HTERT RPE-1 (cell line): ENCODE data around the gene LGI1.

ENCODE experiments used
- in situ Hi-C: fragments of 300-500 bp; cut with MboI; formaldehyde crosslinking; loops from 4 replicates; pipeline ENCODE4 v1.14.3; 2020; ENCODE audit warnings: low sequenced_read_pairs

The LGI1 gene

DNA sequence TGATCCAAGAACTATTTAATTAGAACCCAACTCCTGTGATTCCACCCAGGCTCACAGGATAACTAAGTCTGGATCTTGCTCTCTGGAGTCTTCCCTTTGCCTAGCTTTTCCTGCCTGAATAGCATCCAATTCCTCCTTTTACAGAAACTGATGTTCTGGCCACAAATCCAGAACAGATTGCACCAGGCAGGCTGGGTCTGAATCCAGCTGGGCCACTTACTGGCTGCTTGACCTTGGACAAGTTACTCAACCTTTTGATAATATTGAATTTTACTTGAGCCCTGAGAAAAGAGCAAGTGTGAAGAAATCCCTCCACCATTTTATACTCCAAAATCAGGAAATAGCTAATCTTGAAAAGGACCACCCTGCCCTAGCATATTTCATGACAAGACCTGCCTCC lies 80.5 kb downstream of the LGI1 start:
- in situ Hi-C loops: no loop called here

DNA sequence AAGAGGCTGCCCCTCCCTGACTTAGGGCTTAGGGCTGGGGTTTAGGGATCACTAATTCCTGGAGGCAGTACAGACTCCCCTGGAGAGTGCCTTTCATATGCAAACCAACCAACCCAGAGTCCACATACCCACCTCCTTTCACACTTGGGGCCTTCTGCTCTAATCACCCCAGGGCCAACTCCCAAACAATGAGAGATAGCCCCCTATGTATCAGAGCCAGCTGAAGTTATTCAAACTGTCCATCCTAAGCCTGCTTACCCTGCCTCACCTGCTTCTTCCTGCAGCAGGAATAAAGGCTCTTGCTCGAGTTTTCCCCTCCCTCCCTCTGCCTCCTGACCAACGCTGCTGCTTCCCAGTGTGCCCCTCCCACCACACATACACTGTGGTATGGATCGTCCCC lies 84.2 kb downstream of the LGI1 start:
- in situ Hi-C loops: no loop called here

DNA sequence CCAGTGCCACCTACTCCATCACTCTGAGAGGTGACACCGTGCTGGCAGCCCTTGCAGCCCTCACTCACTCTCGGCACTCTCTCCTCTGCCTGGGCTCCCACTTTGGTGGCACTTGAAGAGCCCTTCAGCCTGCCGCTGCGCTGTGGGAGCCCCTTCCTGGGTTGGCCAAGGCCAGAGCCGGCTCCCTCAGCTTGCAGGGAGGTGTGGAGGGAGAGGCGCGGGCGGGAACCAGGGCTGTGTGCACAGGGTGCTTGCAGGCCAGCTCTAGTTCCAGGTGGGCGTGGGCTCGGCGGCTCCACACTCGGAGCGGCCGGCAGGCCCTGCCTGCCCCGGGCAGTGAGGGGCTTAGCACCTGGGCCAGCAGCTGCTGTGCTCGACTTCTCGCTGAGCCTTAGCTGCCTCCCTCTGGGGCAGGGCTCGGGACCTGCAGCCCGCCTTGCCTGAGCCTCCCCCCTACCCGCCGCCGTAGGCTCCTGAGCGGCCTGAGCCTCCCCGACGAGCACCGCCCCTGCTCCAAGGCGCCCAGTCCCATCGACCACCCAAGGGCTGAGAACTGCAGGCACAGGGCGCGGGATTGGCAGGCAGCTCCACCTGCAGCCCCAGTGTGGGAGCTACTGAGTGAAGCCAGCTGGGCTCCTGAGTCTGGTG lies 87.4 kb downstream of the LGI1 start:
- in situ Hi-C loops: no loop called here
